Type B pancreatic cell (in vitro differentiated cells): ENCODE measurements around the gene KIF1B. TPM values are rescaled to one million over a fixed set of nuclear protein-coding genes. Genes with fewer than 3 reads are reported as not detected.

Source experiments
- DNase-seq: peaks from one replicate; pipeline ENCODE4 v3.0.0; 2021; ENCODE audit warnings: mixed read lengths; ENCODE audit not compliant: unreplicated experiment; ENCODE audit errors: extremely low spot score
- H3K27ac Mint-ChIP-seq: 2 replicates; pipeline ENCODE4 v1.8.0; 2021; ENCODE audit warnings: mild to moderate bottlenecking, mixed read lengths
- H3K27me3 Mint-ChIP-seq: 2 replicates; pipeline ENCODE4 v1.8.0; 2021; ENCODE audit warnings: mixed read lengths
- H3K36me3 Mint-ChIP-seq: 2 replicates; pipeline ENCODE4 v1.8.0; 2021; ENCODE audit warnings: mixed read lengths
- H3K4me1 Mint-ChIP-seq: one replicate; pipeline ENCODE4 v1.8.0; 2021; ENCODE audit warnings: mixed read lengths; ENCODE audit not compliant: unreplicated experiment
- H3K4me3 Mint-ChIP-seq: 2 replicates; pipeline ENCODE4 v1.8.0; 2021; ENCODE audit warnings: mild to moderate bottlenecking, mixed read lengths
- H3K9me3 Mint-ChIP-seq: 2 replicates; pipeline ENCODE4 v1.8.0; 2021; ENCODE audit warnings: mixed read lengths
- total RNA-seq: library from RNA; stranded (reverse); gene quantifications from 2 replicates; pipeline ENCODE4 v1.2.1, GENCODE V29; 2021; ENCODE audit warnings: low replicate concordance
- TF ChIP-seq, protein P1 (sequence below): fragments of 200-600 bp; sonication (generic); conservative IDR thresholded peaks from 2 replicates; pipeline ENCODE4 v1.5.0; 2021; ENCODE audit warnings: antibody characterized with exemption, mild to moderate bottlenecking

Gene KIF1B
- total RNA-seq, 1 donor from 2014 or later: 64.3 TPM

- no peak for DNase-seq
- no peak overlapping the region for H3K4me3 Mint-ChIP-seq
- TF ChIP-seq, protein P1, sequence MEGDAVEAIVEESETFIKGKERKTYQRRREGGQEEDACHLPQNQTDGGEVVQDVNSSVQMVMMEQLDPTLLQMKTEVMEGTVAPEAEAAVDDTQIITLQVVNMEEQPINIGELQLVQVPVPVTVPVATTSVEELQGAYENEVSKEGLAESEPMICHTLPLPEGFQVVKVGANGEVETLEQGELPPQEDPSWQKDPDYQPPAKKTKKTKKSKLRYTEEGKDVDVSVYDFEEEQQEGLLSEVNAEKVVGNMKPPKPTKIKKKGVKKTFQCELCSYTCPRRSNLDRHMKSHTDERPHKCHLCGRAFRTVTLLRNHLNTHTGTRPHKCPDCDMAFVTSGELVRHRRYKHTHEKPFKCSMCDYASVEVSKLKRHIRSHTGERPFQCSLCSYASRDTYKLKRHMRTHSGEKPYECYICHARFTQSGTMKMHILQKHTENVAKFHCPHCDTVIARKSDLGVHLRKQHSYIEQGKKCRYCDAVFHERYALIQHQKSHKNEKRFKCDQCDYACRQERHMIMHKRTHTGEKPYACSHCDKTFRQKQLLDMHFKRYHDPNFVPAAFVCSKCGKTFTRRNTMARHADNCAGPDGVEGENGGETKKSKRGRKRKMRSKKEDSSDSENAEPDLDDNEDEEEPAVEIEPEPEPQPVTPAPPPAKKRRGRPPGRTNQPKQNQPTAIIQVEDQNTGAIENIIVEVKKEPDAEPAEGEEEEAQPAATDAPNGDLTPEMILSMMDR: no peak
- no peaks in the 10 kb centered on the region for H3K9me3 Mint-ChIP-seq
- H3K4me1 Mint-ChIP-seq: peaks cover 16% of the 10 kb centered on the region
- peaks cover 3% of the 10 kb centered on the region for H3K36me3 Mint-ChIP-seq
- no peak overlapping the region for H3K27ac Mint-ChIP-seq
- no peaks in the 10 kb centered on the region for H3K27me3 Mint-ChIP-seq
Measured at GRCh38 chr1:10229903-10230302, 19.5 kb downstream of the KIF1B start.

GRCh38 chr1:10232163-10232562 is 21.8 kb downstream of the KIF1B start:
- peaks cover 7% of the 10 kb centered on the region for H3K36me3 Mint-ChIP-seq
- no peak overlapping the region for H3K4me3 Mint-ChIP-seq
- H3K27me3 Mint-ChIP-seq: no peaks in the 10 kb centered on the region
- peaks cover 17% of the 10 kb centered on the region for H3K4me1 Mint-ChIP-seq
- no peaks in the 10 kb centered on the region for H3K9me3 Mint-ChIP-seq
- DNase-seq: no peak
- no peak overlapping the region for H3K27ac Mint-ChIP-seq
- TF ChIP-seq, protein P1: no peak

- H3K9me3 Mint-ChIP-seq: no peaks in the 10 kb centered on the region
- no peaks in the 10 kb centered on the region for H3K27me3 Mint-ChIP-seq
- H3K4me1 Mint-ChIP-seq: peaks cover 15% of the 10 kb centered on the region
- H3K27ac Mint-ChIP-seq: peak overlapping the region; percentile 8
- no peak overlapping the region for H3K4me3 Mint-ChIP-seq
- TF ChIP-seq, protein P1: no peak
- no peak for DNase-seq
- H3K36me3 Mint-ChIP-seq: peaks cover 9% of the 10 kb centered on the region
Measured at GRCh38 chr1:10236405-10237156, 26.2 kb downstream of the KIF1B start.

GRCh38 chr1:10237157-10237539 is 26.8 kb downstream of the KIF1B start:
- no peaks in the 10 kb centered on the region for H3K27me3 Mint-ChIP-seq
- peaks cover 9% of the 10 kb centered on the region for H3K36me3 Mint-ChIP-seq
- peaks cover 11% of the 10 kb centered on the region for H3K4me1 Mint-ChIP-seq
- no peaks in the 10 kb centered on the region for H3K9me3 Mint-ChIP-seq
- TF ChIP-seq, protein P1: no peak
- H3K27ac Mint-ChIP-seq: no peak overlapping the region
- H3K4me3 Mint-ChIP-seq: no peak overlapping the region
- no peak for DNase-seq

- no peak for DNase-seq
- H3K36me3 Mint-ChIP-seq: peaks cover 19% of the 10 kb centered on the region
- no peaks in the 10 kb centered on the region for H3K27me3 Mint-ChIP-seq
- no peaks in the 10 kb centered on the region for H3K4me1 Mint-ChIP-seq
- H3K27ac Mint-ChIP-seq: no peak overlapping the region
- H3K4me3 Mint-ChIP-seq: no peak overlapping the region
- H3K9me3 Mint-ChIP-seq: no peaks in the 10 kb centered on the region
- TF ChIP-seq, protein P1: no peak
Measured at GRCh38 chr1:10242135-10242534, 31.8 kb downstream of the KIF1B start.
